ENCODE results near the gene UGT1A9.

The UGT1A9 gene

GRCh38 chr2:233811732-233812131 lies 140.0 kb downstream of the UGT1A9 start:
- no peaks in the 10 kb centered on the region for H3K36me3 Mint-ChIP-seq (ENCODE audit: low read depth)
- peaks cover 26% of the 10 kb centered on the region for H3K27me3 Mint-ChIP-seq (ENCODE audit: low read depth, poor library complexity)
- H3K9me3 Mint-ChIP-seq = no peaks in the 10 kb centered on the region
- H3K4me1 Mint-ChIP-seq = peaks cover 13% of the 10 kb centered on the region
- H3K4me3 Mint-ChIP-seq = no peak overlapping the region
- H3K27ac Mint-ChIP-seq = no peak overlapping the region
- no peak for DNase-seq
- TF ChIP-seq CTCF (IDR thresholded peaks at IDR 0.05) = no peak

DNA sequence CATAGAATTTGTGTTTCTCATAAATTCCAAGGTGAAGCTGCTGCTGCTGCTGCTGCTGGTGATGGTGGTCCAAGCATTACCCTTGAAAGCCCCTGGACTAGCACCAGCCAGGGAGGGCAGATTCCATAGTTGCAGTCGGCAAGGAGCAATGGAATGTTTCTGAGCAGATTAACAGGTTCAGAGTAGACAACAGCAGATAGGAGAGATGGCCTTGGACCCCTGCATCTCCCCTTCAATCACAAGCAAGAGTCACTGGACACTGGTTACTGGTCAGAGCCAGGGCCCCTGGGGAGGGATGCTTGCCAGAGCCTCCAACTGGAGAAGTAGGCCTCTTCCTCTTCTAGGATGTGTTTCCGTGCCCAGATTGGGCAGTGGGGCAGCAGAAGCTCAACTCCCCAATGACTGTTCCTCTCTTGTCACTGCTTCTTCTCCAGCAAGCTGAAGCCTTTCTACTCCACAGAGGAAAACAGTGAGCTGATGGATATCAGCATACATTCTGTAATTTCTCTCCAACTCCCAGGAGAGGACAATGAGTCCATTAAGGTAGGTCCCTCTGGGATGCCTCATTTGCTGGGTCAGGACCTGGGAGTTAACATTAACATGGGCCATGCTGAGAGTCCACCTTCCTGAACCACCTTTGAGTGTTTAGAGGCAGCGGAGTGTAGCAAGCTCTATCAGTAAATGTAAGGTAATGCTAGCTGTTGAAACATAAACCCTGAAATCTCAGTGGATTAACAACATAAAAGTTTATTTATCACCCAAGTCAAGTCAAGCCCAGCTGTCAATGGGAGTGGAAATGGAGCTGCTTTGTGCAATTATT lies 141.7 kb downstream of the UGT1A9 start:
- TF ChIP-seq CTCF (IDR thresholded peaks at IDR 0.05) = no peak
- no peak for DNase-seq
- Mint-ChIP-seq H3K27me3 (ENCODE audit: low read depth, poor library complexity) (peaks cover 26% of the 10 kb centered on the region), H3K4me1 (peaks cover 25% of the 10 kb centered on the region), H3K9me3 (no peaks in the 10 kb centered on the region), H3K36me3 (ENCODE audit: low read depth) (no peaks in the 10 kb centered on the region), H3K4me3 (no peak overlapping the region), H3K27ac (peak overlapping the region; percentile 71)

DNA sequence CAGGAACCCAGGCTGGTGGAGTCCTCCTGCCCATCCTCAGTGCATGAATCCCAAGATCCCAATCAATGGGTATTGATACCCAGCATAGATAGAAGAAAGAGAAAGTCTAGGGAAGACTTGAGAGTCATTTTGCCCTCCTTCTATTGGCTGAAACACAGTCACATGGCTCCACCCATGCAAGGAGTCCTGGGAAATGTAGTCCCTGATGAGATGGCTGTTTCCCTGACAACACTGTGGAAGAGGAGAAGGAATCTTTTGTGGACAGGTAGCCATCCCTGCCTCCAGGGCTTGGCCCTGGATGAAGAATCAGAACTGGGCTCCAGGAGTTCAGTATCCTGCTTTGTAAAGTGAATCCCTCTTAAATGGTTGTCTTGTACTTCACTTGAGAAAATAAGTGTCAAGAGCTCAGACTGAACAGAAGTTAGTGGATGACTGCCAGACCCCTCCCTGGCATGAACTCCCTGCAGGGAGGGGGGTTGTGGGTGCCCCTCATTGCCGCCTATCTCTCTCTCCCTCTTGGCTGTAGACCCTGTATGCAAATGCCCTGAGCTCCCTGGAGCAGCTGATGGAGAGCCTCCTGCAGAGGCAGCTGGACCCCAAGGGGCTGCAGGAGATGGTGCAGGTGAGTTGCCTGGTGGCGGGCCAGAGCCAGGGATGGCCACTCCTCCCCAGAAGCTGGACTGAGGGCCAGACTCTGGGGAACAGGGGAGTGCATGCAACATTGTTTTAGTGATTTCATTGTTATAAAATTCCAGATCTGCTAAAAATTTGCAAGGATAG lies 142.5 kb downstream of the UGT1A9 start:
- no peak for TF ChIP-seq CTCF (IDR thresholded peaks at IDR 0.05)
- no peak overlapping the region for H3K27ac Mint-ChIP-seq
- H3K36me3 Mint-ChIP-seq (ENCODE audit: low read depth) = no peaks in the 10 kb centered on the region
- H3K27me3 Mint-ChIP-seq (ENCODE audit: low read depth, poor library complexity) = peaks cover 23% of the 10 kb centered on the region
- no peak overlapping the region for H3K4me3 Mint-ChIP-seq
- no peaks in the 10 kb centered on the region for H3K9me3 Mint-ChIP-seq
- peaks cover 25% of the 10 kb centered on the region for H3K4me1 Mint-ChIP-seq
- no peak for DNase-seq

- H3K27ac Mint-ChIP-seq = no peak overlapping the region
- peaks cover 25% of the 10 kb centered on the region for H3K4me1 Mint-ChIP-seq
- no peak for DNase-seq
- peaks cover 22% of the 10 kb centered on the region for H3K27me3 Mint-ChIP-seq (ENCODE audit: low read depth, poor library complexity)
- H3K9me3 Mint-ChIP-seq = no peaks in the 10 kb centered on the region
- H3K4me3 Mint-ChIP-seq = no peak overlapping the region
- no peak for TF ChIP-seq CTCF (IDR thresholded peaks at IDR 0.05)
- no peaks in the 10 kb centered on the region for H3K36me3 Mint-ChIP-seq (ENCODE audit: low read depth)
Measured at GRCh38 chr2:233815861-233816260, 144.2 kb downstream of the UGT1A9 start.

DNA sequence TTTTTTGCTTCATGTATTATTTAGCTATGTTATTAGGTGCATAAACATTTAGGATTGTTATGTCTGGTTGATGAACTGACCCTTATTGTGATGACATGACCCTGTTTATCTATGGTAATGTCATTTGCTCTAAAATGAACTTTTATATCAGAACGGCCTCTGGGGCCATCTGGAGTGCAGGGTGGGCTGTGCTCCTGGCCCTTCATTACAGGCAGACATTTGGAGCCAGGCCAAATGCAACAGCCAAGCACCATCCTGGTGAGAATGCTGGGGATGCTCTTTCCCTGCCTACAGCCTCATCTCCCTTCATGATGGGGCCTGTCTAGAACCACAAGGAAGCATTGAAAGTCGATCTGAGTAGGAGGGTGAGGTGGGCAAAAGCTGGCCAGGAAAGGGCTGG lies 144.6 kb downstream of the UGT1A9 start:
- no peak for DNase-seq
- TF ChIP-seq CTCF (IDR thresholded peaks at IDR 0.05) = no peak
- Mint-ChIP-seq H3K27ac (peak overlapping the region; percentile 76), H3K9me3 (no peaks in the 10 kb centered on the region), H3K36me3 (ENCODE audit: low read depth) (no peaks in the 10 kb centered on the region), H3K4me3 (no peak overlapping the region), H3K4me1 (peaks cover 25% of the 10 kb centered on the region), H3K27me3 (ENCODE audit: low read depth, poor library complexity) (peaks cover 27% of the 10 kb centered on the region)
